ENCODE measurements around the gene DPY19L3.

The DPY19L3 gene

GRCh38 chr19:32469795-32470194, 64.2 kb downstream of the DPY19L3 start:
- DNase-seq (ENCODE audit: low read depth), result no peak
- no peak overlapping the region for H3K4me3 ChIP-seq (ENCODE audit: low read length)
- TF ChIP-seq CTCF (IDR thresholded peaks at IDR 0.05; ENCODE audit: insufficient read depth, low read depth, low read length, missing control alignments), result no peak

- H3K4me3 ChIP-seq (ENCODE audit: low read length), result no peak overlapping the region
- no peak for TF ChIP-seq CTCF (IDR thresholded peaks at IDR 0.05; ENCODE audit: insufficient read depth, low read depth, low read length, missing control alignments)
- DNase-seq (ENCODE audit: low read depth), result no peak
Observed at GRCh38 chr19:32471095-32471494, 65.5 kb downstream of the DPY19L3 start.

GRCh38 chr19:32471811-32472210, 66.2 kb downstream of the DPY19L3 start:
- DNase-seq (ENCODE audit: low read depth), result no peak
- H3K4me3 ChIP-seq (ENCODE audit: low read length), result no peak overlapping the region
- no peak for TF ChIP-seq CTCF (IDR thresholded peaks at IDR 0.05; ENCODE audit: insufficient read depth, low read depth, low read length, missing control alignments)

GRCh38 chr19:32475141-32476031, 69.8 kb downstream of the DPY19L3 start:
- no peak for DNase-seq (ENCODE audit: low read depth)
- no peak for TF ChIP-seq CTCF (IDR thresholded peaks at IDR 0.05; ENCODE audit: insufficient read depth, low read depth, low read length, missing control alignments)
- H3K4me3 ChIP-seq (ENCODE audit: low read length), result no peak overlapping the region

GRCh38 chr19:32476032-32476350, 70.4 kb downstream of the DPY19L3 start:
- no peak for TF ChIP-seq CTCF (IDR thresholded peaks at IDR 0.05; ENCODE audit: insufficient read depth, low read depth, low read length, missing control alignments)
- no peak overlapping the region for H3K4me3 ChIP-seq (ENCODE audit: low read length)
- DNase-seq (ENCODE audit: low read depth), result no peak

GRCh38 chr19:32480321-32480720, 74.8 kb downstream of the DPY19L3 start:
- no peak overlapping the region for H3K4me3 ChIP-seq (ENCODE audit: low read length)
- no peak for DNase-seq (ENCODE audit: low read depth)
- no peak for TF ChIP-seq CTCF (IDR thresholded peaks at IDR 0.05; ENCODE audit: insufficient read depth, low read depth, low read length, missing control alignments)

GRCh38 chr19:32483574-32483973, 78.0 kb downstream of the DPY19L3 start:
- H3K4me3 ChIP-seq (ENCODE audit: low read length), result no peak overlapping the region
- DNase-seq (ENCODE audit: low read depth), result no peak
- no peak for TF ChIP-seq CTCF (IDR thresholded peaks at IDR 0.05; ENCODE audit: insufficient read depth, low read depth, low read length, missing control alignments)
